Ovary (tissue), 3 donors: ENCODE data around the gene SLX1B.
"Not testable (repeated sequence)": the region's sequence is repeated elsewhere in the genome, so short reads cannot be mapped to it uniquely, and the experiment has no call there.

ENCODE experiments used
- CTCF ChIP-seq, 3 donors: fragments of 450-650 bp in 2 of 3; fragments of 200-600 bp in 1 of 3; IDR thresholded peaks; one replicate each; pipeline versions ENCODE4 v1.5.1 to v1.8.0; 2016 to 2022; ENCODE audit warnings: antibody characterized with exemption in 3 of 3, mild to moderate bottlenecking in 1 of 3
- EP300 ChIP-seq: sonication (generic); formaldehyde crosslinking; IDR thresholded peaks from one replicate; pipeline ENCODE4 v1.6.1; 2017; ENCODE audit warnings: antibody characterized with exemption
- POLR2A ChIP-seq: fragments of 450-650 bp; IDR thresholded peaks from one replicate; pipeline ENCODE4 v1.6.1; 2017; ENCODE audit warnings: antibody characterized with exemption, mild to moderate bottlenecking, moderate library complexity
- donor health status: DM: no; HTN: no; CAD: no.

GRCh38 chr16:29460647-29461030, 6.3 kb downstream of the SLX1B start:
- TF ChIP-seq CTCF (IDR thresholded peaks at IDR 0.05); POLR2A; EP300: not testable (repeated sequence)
